ENCODE results near the gene RGS3.

GRCh38 chr9:113630386-113631136 lies 167.0 kb downstream of the RGS3 start:
- TF ChIP-seq POLR2A (IDR thresholded peaks at IDR 0.05) (no peak), CTCF (IDR thresholded peaks at IDR 0.05 in 4 of 5, conservative IDR thresholded peaks at IDR 0.05 in 1 of 5) (no peak)

Data from gastrocnemius medialis (tissue), 4 donors.